KOPT-K1 (cell line): ENCODE results near the gene ICA1.

Experiments used
- H3K27ac ChIP-seq: fragments of 200-600 bp; sonication (generic); 2 replicates; pipeline ENCODE4 v1.5.1; 2016; ENCODE audit warnings: antibody characterized with exemption, mild to moderate bottlenecking, low read depth, low read length; ENCODE audit not compliant: poor library complexity, severe bottlenecking
- H3K36me3 ChIP-seq: fragments of 200-600 bp; sonication (generic); 2 replicates; pipeline ENCODE4 v1.5.1; 2017; ENCODE audit warnings: antibody characterized with exemption, mild to moderate bottlenecking, low read length, moderate library complexity; ENCODE audit not compliant: insufficient read depth
- H3K9me3 ChIP-seq: fragments of 200-600 bp; sonication (generic); 2 replicates; pipeline ENCODE4 v1.5.1; 2017; ENCODE audit warnings: antibody characterized with exemption, low read length, mild to moderate bottlenecking; ENCODE audit not compliant: insufficient read depth, poor library complexity, severe bottlenecking

ICA1 gene

DNA sequence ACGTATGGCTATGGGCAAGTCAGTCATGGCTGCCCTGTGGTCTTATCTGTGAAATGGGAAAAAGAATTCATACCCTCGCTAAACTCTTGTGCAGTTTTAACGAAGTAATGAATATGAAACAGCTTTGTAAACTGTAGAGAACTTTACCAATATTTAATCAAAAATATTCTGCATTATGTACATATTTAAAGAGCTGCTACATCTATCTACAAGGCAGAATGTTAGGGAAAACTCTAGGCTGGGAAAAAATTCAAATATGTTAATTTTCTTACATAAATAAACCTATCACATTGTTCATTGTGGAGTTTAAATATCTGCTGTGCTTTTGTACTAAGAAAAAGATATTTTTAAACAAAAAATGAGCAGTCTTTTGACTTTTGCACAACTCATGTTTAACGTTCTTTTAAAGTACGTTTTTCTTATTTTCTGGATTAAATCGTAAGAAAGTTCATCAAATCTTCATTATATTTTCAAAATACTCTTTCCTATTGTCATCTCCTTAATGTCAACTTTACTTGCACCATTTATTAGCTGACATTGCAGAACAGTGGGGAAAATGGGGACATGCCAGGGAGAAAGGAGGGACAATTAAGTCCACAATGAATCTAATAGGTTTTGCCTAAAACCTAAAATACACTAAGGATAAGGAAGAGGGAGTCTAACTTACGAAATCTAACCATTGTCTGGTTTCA lies 57.5 kb downstream of the ICA1 start:
- H3K9me3 ChIP-seq: no peaks in the 10 kb centered on the region

DNA sequence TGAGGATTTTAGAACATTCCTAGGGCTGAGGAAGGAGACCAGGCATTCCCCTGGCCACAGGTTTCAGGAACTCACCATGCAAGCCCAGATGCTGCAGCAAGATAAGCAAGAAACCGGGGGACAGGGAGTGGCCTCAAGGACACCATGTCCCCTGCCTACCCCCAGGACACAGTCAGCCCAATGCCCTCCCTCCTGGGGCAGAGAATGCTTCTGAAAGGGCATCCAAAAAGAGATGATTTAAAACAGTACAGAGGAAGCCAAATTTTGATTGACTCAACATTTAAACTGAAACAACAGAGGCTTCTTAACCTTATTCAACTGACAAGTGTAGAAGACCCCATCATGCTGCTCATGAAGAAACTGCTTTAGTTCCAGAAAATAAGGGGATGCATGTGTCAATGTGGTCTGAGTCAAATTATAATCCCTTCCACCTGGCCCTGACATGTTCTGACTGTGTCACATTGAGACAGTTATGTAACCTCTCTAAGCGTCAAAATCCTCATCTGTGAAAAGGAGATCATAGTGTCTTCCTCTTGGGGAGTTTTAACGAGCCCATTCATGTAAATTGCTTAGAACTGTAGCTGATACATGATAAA lies 60.0 kb downstream of the ICA1 start:
- Histone ChIP-seq H3K36me3 (no peaks in the 10 kb centered on the region), H3K27ac (no peak overlapping the region), H3K9me3 (no peaks in the 10 kb centered on the region)

More for the DNA sequence above, 57.5 kb downstream of the ICA1 start:
- Histone ChIP-seq H3K36me3 (no peaks in the 10 kb centered on the region), H3K27ac (no peak overlapping the region)

DNA sequence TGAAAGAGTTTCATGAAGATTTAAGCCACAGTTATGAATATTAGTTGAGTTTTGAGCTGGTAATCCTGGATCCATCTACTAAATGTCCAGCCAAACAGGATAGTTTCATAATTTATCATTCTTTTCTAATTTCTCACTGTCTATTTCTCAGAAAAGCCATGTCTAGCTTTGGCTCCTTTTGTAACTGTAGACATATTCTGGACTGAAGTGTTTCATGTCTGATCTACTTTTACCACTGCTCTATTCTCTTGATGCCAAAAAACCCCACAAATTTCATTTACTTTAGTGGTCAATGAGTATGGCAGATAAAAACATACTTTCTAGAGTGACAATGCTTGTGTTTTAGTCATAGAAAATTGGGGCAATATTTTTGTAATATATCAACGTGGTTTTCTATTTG lies 61.2 kb downstream of the ICA1 start:
- no peaks in the 10 kb centered on the region for H3K36me3 ChIP-seq
- no peak overlapping the region for H3K27ac ChIP-seq
- no peaks in the 10 kb centered on the region for H3K9me3 ChIP-seq

DNA sequence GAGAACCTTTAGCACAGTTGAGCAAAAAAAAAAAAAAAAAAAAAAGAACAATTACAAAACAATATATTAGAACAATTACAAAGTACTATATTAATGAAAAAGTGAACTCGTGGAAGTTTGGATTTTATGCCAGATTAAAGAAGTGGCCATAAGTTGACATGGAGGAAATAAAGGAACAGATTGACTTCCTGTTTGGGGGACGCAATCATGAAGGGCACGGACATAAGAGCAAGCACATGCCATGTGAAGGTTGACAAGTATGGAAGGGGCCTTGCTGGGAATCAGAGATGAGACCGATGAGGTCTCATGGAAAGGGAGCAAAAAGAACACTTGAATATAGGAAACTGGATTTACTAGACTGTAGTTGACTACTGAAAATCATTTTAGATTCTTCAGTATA lies 61.7 kb downstream of the ICA1 start:
- no peak overlapping the region for H3K27ac ChIP-seq
- no peaks in the 10 kb centered on the region for H3K9me3 ChIP-seq

DNA sequence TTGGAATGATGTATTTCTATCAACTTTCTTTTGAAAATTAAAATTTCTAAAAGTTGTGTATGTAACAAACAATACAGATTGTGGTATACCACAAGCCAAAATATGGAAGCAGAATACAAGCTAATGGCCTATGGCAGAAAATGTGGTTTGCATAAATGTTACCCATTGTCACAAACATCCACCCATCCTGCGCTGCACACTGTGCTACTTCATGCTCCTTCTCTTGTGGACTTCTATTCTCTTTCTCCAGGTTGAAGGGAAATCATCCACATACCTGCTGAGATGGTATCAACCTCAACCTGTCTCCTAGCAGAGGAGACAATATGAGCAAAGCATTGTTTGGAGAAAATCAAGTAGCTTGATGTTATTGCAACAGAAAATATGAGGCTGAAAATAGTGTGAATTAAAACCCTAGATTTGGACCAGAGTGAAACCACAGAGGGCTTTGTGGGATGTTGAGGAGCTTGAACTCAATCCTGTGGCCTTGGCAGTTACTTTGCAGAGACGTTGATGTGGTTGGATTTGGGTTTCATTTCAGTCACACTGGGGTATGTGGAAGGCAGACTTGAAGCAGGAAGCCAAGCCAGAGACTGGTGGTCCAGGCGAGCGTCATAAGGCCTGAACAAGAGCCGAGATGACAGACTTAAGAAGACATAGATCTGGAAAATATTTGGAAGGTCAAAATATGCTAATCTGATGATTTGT lies 63.8 kb downstream of the ICA1 start:
- no peaks in the 10 kb centered on the region for H3K9me3 ChIP-seq
- no peak overlapping the region for H3K27ac ChIP-seq
- H3K36me3 ChIP-seq: no peaks in the 10 kb centered on the region

More for the DNA sequence above, 61.7 kb downstream of the ICA1 start:
- H3K36me3 ChIP-seq: no peaks in the 10 kb centered on the region

DNA sequence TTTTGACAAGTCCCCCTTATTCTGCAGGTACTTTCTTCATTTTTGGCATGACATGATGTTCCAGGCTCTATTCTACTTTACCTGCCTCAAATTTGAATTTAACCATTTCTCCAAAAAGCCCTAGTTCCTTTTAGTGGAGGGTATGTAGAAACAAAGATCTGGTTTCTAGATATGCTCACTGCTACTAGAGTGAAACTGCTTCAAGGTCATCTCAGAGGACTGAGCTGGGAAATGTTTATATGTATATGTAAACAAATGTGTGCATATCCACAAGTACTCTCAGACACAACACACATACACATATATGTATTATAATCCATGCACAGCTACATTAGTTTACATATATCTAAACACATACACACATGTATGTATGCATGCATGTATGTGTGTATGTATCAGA lies 69.1 kb downstream of the ICA1 start:
- Histone ChIP-seq H3K27ac (no peak overlapping the region), H3K9me3 (no peaks in the 10 kb centered on the region), H3K36me3 (no peaks in the 10 kb centered on the region)

DNA sequence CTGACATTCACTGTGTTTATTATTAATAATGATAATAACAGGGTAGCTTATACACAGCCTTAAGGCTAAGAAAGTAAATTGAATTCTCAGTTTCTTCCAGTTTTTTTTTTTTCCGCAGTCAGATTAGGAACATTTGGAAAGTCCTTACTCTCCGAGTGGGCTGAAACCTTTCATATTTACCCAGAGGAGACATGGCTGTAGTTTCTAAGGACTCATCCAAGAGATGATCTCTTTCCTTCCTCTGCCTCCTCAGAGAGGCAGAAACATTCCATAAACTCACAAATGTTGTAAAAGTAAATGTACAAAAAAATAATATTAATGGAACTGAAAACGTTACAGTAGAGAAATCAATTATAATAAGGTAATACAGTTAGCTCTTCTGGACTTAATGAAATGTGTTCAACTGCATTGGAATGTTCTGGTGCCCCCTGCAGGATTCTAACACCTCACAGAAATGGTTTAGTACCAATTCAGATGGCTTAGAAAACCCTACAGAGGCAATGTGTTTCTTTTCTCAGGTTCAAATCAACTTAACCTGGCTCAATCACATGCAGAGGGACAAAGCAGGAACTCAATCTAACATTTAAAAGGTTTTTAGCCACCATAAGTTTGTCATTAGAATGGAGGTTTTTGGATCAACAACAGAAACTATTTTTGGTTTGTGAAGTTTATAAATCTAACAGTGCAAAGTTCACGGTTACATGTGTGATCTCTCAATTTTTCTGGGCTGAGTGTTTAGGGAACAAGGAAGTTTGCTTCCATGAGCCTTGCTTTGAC lies 71.7 kb downstream of the ICA1 start:
- H3K27ac ChIP-seq: no peak overlapping the region
- no peaks in the 10 kb centered on the region for H3K36me3 ChIP-seq
- H3K9me3 ChIP-seq: no peaks in the 10 kb centered on the region

DNA sequence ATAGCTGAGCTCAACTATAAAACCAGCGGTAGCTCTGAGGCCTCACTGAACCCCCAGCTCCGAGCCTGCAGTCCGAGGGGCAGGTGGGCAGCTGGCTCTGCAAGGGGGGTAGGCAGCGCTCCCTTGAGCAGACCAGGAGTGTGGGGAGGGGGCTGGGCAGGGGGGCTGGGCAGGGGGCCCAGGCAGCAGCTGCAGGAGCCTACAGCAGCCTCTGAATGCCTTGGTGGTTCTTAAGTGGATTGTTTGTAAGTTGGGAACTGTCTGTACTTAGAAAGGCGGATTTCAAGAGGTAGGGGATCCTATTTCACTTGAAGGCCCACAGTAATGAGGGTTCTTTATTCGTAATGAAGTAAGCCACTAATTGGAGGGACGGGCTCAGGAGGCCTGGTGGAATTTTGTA lies 72.3 kb downstream of the ICA1 start:
- no peak overlapping the region for H3K27ac ChIP-seq

DNA sequence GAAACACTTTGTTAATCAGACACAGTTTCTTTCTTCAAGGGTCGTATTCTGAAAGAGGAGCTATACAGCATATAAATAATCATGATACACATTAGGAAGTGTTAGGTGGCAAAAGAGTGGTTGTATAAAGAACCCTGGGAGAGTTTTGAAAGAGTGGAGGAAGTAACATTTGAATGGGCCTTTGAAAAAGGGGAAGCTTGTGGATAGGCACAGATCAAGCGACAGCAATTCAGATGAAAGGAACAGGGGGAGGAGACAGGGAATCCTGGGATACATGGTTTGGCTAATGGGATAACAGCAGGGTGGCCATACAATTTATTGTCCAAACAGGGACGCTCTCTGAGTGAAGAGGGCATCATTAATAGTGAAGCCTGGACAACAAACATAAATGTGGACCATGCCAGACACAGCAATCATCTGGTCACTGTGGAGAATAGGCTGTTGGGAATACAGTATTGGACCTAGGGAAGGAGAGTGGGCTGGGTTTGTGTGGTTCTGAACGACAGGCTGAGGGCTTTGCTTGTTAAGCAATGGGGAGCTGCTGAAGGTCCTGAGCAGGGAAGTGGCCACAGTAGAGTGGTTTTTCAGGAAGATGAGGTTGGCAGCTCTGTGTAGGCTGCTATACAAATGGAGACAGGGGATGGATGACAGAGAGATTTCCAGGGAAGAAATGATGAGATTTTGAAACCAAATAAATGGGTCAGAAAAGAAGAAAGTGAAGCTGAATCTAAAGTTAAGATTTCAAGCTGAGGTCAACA lies 75.9 kb downstream of the ICA1 start:
- H3K36me3 ChIP-seq: no peaks in the 10 kb centered on the region
- no peak overlapping the region for H3K27ac ChIP-seq
- no peaks in the 10 kb centered on the region for H3K9me3 ChIP-seq

More for the DNA sequence above, 72.3 kb downstream of the ICA1 start:
- Histone ChIP-seq H3K36me3 (no peaks in the 10 kb centered on the region), H3K9me3 (no peaks in the 10 kb centered on the region)

DNA sequence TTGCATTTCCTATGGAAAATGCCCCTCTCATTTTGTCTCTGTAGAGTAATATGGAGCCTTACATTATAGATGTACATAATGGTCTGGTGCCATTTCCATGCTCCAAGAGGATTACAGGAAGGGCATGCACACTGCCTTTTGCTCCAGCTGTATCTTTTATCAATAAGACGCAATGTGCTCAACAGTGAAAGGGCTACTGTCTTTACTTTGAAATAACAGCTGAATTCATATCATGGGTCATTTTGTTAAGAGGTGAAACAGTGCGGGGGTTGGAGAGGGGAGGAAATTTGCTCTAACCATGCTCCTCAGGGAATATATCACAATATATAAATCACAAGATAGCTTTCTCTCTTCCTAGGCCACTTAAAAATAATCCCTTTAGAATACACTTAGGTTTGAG lies 77.7 kb downstream of the ICA1 start:
- no peaks in the 10 kb centered on the region for H3K36me3 ChIP-seq
- no peak overlapping the region for H3K27ac ChIP-seq
- no peaks in the 10 kb centered on the region for H3K9me3 ChIP-seq

DNA sequence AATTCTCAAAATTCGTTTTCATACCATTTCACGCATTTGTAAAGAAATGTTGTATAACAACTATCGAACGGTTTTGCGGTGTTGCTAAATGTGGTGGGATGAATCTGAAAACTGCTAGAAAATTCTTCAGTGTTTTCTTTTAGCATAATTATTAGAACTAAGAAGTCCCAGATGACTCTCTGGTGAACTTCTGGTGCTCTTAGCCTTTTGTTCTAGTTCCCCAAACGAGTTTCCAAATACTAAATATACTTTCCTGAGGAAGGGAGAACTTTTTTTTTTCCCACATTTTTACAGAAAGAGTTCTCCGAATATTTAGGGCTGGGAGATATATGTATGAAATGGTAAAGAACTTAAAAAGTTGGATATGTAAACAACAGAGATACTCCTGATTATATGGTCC lies 82.5 kb downstream of the ICA1 start:
- no peaks in the 10 kb centered on the region for H3K9me3 ChIP-seq
- H3K27ac ChIP-seq: no peak overlapping the region
- no peaks in the 10 kb centered on the region for H3K36me3 ChIP-seq

DNA sequence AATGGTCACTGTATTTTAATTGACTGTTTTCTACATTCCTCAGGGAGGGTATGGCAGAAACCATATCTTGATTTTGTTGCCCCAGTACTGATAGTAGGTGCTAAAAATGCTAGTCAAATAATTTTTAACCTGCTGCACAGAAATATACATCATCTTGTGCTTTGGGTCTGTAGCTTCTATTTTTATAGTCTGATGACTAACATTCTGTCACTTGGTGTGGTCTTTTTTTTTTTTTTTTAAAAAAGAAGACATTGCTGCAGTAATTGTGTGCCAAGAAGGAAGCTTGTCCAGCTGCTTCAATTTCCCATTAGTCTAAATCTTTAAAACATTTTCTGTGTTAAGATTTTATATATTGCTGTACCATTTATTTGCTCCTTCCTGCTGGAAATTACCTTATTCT lies 83.6 kb downstream of the ICA1 start:
- H3K9me3 ChIP-seq: no peaks in the 10 kb centered on the region
- H3K36me3 ChIP-seq: no peaks in the 10 kb centered on the region
- H3K27ac ChIP-seq: no peak overlapping the region

DNA sequence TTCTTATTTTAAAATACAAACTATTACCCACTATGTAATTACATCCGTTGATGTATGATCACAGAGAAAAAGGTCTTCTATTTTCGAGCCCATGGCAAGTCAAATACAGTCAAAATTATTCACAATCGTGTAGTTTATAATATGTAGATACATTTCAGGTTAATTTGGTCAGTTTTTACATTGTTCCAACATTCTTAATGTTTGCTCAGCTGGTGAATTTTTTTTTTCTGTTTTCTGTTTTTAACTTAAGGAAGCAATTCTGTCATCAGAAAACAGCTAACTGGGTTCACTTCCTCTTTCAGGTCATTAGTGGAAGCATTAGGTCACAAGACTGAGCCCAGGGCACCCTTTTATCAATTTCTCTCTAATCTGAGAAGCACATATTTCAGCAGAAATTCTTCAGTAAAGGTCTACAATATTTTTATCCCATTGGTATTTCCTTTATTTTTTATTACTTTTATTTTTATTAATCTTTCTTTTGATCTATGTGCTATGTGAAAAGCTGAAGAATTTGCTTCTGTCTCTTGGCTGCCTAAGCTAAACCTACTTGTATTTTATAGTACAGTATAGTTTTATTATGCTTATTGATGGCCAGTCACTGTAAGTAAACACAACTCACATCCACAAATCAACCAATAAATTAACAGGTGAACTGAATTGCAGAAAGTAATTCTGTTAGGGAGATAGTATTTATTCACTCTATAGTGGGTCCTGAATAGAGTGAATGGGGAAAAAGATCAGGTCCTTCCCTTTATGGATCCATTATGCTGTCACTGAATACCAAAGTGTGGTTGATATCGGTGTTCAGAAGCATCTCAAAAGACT lies 84.6 kb downstream of the ICA1 start:
- no peaks in the 10 kb centered on the region for H3K36me3 ChIP-seq
- H3K27ac ChIP-seq: peak overlapping the region; percentile 66
- H3K9me3 ChIP-seq: no peaks in the 10 kb centered on the region
